ENCODE data around the gene SLC39A11. TPM values are rescaled to one million over a fixed set of nuclear protein-coding genes. Genes with fewer than 3 reads are reported as not detected.
"Not testable (repeated sequence)": the region's sequence is repeated elsewhere in the genome, so short reads cannot be mapped to it uniquely, and the experiment has no call there.

Gene SLC39A11
- polyA plus RNA-seq, 3 donors: 16.6 to 27.9 (median 26.6) TPM

- TF ChIP-seq, protein P1, sequence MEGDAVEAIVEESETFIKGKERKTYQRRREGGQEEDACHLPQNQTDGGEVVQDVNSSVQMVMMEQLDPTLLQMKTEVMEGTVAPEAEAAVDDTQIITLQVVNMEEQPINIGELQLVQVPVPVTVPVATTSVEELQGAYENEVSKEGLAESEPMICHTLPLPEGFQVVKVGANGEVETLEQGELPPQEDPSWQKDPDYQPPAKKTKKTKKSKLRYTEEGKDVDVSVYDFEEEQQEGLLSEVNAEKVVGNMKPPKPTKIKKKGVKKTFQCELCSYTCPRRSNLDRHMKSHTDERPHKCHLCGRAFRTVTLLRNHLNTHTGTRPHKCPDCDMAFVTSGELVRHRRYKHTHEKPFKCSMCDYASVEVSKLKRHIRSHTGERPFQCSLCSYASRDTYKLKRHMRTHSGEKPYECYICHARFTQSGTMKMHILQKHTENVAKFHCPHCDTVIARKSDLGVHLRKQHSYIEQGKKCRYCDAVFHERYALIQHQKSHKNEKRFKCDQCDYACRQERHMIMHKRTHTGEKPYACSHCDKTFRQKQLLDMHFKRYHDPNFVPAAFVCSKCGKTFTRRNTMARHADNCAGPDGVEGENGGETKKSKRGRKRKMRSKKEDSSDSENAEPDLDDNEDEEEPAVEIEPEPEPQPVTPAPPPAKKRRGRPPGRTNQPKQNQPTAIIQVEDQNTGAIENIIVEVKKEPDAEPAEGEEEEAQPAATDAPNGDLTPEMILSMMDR (IDR thresholded peaks at IDR 0.05): no peak
- Histone ChIP-seq H2AFZ (ENCODE audit: insufficient read depth, low read depth, low read length, poor library complexity, severe bottlenecking) (no peak overlapping the region), H3K4me3 (replicated peaks in 1 of 3; ENCODE audit: low read depth in 2 of 3, low read length in 3 of 3) (no peak overlapping the region), H3K4me1 (ENCODE audit: control insufficient read depth in 1 of 2, insufficient read depth in 2 of 2, low read length in 2 of 2) (peaks cover 0 to 3% of the 10 kb centered on the region in 2 donors), H3K36me3 (replicated peaks in 1 of 2; ENCODE audit: control insufficient read depth in 1 of 2, insufficient read depth in 2 of 2, low read length in 2 of 2) (peaks cover 5 to 10% of the 10 kb centered on the region in 2 donors), H3K9me3 (replicated peaks in 1 of 2; ENCODE audit: control insufficient read depth in 1 of 2, insufficient read depth in 1 of 2, low read length in 2 of 2) (no peaks in the 10 kb centered on the region), H3K79me2 (ENCODE audit: insufficient read depth, low read length) (peaks cover 12% of the 10 kb centered on the region), H3K4me2 (replicated peaks; ENCODE audit: extremely low read depth, low read length, poor library complexity, severe bottlenecking) (no peak overlapping the region), H3K9ac (ENCODE audit: insufficient read depth, low read length, poor library complexity, severe bottlenecking) (no peak overlapping the region), H3K27me3 (ENCODE audit: control insufficient read depth in 2 of 2, insufficient read depth in 2 of 2, low read length in 2 of 2) (no peaks in the 10 kb centered on the region), H3K27ac (ENCODE audit: low read depth in 1 of 2, low read length in 2 of 2) (no peak overlapping the region), H4K20me1 (ENCODE audit: insufficient read depth, low read length) (peaks cover 18% of the 10 kb centered on the region)
- peaks cover 13% of the 10 kb centered on the region for H3K4me1 Mint-ChIP-seq
- DNase-seq: no peak
- H3K36me3 Mint-ChIP-seq: peaks cover 19 to 22% of the 10 kb centered on the region in 2 donors
- H3K9me3 Mint-ChIP-seq: peaks cover 0 to 2% (median 0%) of the 10 kb centered on the region in 7 donors
- H3K27me3 Mint-ChIP-seq (ENCODE audit: low read depth in 3 of 3): peaks cover 0 to 2% (median 1%) of the 10 kb centered on the region in 3 donors
- intact Hi-C loops (cut with micrococcal nuclease): no loop called here
- no peak overlapping the region for H3K27ac Mint-ChIP-seq
- no peak overlapping the region for H3K4me3 Mint-ChIP-seq
- WGBS (ENCODE audit: insufficient coverage): 98% methylated on average over 4 of the region's 4 CpGs
These were observed 95.7 kb downstream of the SLC39A11 start for GRCh38 chr17:72996791-72997190.

- Histone ChIP-seq H3K27ac (ENCODE audit: low read depth in 1 of 2, low read length in 2 of 2) (no peak overlapping the region), H3K4me3 (replicated peaks in 1 of 3; ENCODE audit: low read depth in 2 of 3, low read length in 3 of 3) (no peak overlapping the region), H4K20me1 (ENCODE audit: insufficient read depth, low read length) (peaks cover 14% of the 10 kb centered on the region), H3K27me3 (ENCODE audit: control insufficient read depth in 2 of 2, insufficient read depth in 2 of 2, low read length in 2 of 2) (no peaks in the 10 kb centered on the region), H2AFZ (ENCODE audit: insufficient read depth, low read depth, low read length, poor library complexity, severe bottlenecking) (no peak overlapping the region), H3K4me1 (ENCODE audit: control insufficient read depth in 1 of 2, insufficient read depth in 2 of 2, low read length in 2 of 2) (no peaks in the 10 kb centered on the region), H3K9ac (ENCODE audit: insufficient read depth, low read length, poor library complexity, severe bottlenecking) (no peak overlapping the region), H3K9me3 (replicated peaks in 1 of 2; ENCODE audit: control insufficient read depth in 1 of 2, insufficient read depth in 1 of 2, low read length in 2 of 2) (no peaks in the 10 kb centered on the region), H3K36me3 (replicated peaks in 1 of 2; ENCODE audit: control insufficient read depth in 1 of 2, insufficient read depth in 2 of 2, low read length in 2 of 2) (peaks cover 5 to 10% of the 10 kb centered on the region in 2 donors), H3K79me2 (ENCODE audit: insufficient read depth, low read length) (peaks cover 4% of the 10 kb centered on the region), H3K4me2 (replicated peaks; ENCODE audit: extremely low read depth, low read length, poor library complexity, severe bottlenecking) (no peak overlapping the region)
- Mint-ChIP-seq H3K9me3 (peaks cover 0 to 2% (median 0%) of the 10 kb centered on the region in 7 donors), H3K27me3 (ENCODE audit: low read depth in 3 of 3) (peaks cover 0 to 2% (median 0%) of the 10 kb centered on the region in 3 donors), H3K27ac (peak overlapping the region in 2 of 7 donors; percentile 53 to 75), H3K36me3 (peaks cover 19 to 26% of the 10 kb centered on the region in 2 donors), H3K4me1 (peaks cover 5% of the 10 kb centered on the region), H3K4me3 (no peak overlapping the region)
- DNase-seq: no peak
- intact Hi-C loops (cut with micrococcal nuclease): no loop called here
- whole genome bisulfite sequencing (ENCODE audit: insufficient coverage): 100% methylated on average over 1 of the region's 1 CpG
- TF ChIP-seq, protein P1 (IDR thresholded peaks at IDR 0.05): no peak
These were observed 97.4 kb downstream of the SLC39A11 start for GRCh38 chr17:72995008-72995656.

DNA sequence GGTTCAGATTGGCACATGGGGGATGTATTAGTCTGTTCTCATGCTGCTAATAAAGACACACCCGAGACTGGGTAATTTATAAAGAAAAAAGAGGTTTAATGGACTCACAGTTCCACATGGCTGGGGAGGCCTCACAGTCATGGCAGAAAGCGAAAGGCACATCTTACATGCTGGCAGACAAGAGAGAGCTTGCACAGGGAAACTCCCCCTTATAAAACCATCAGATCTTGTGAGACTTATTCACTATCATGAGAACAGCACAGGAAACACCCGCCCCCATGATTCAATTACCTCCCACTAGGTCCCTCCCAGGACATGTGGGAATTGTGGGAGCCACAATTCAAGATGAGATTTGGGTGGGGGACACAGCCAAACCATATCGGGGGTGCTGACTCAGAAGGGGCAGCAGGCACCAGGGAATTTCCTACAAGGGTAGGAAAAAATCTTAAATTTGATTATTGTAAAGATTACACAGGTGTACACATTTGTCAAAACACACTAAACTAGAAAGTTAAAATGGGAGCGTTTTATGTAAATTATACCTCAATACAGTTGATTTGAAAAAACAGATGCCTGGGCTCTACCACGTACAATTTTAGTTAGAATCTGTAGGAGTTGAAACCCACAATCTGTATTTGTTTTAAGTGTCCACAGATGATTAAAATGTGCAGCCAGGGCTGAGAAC, 99.6 kb downstream of the SLC39A11 start:
- H3K4me3 Mint-ChIP-seq; H3K27me3 Mint-ChIP-seq (ENCODE audit: low read depth in 3 of 3); DNase-seq; H2AFZ ChIP-seq (ENCODE audit: insufficient read depth, low read depth, low read length, poor library complexity, severe bottlenecking); H3K9ac ChIP-seq (ENCODE audit: insufficient read depth, low read length, poor library complexity, severe bottlenecking); H3K9me3 ChIP-seq (replicated peaks in 1 of 2; ENCODE audit: control insufficient read depth in 1 of 2, insufficient read depth in 1 of 2, low read length in 2 of 2); H3K4me1 Mint-ChIP-seq; H3K4me1 ChIP-seq (ENCODE audit: control insufficient read depth in 1 of 2, insufficient read depth in 2 of 2, low read length in 2 of 2); H3K27me3 ChIP-seq (ENCODE audit: control insufficient read depth in 2 of 2, insufficient read depth in 2 of 2, low read length in 2 of 2); H3K27ac ChIP-seq (ENCODE audit: low read depth in 1 of 2, low read length in 2 of 2); H3K79me2 ChIP-seq (ENCODE audit: insufficient read depth, low read length); H3K9me3 Mint-ChIP-seq; intact Hi-C loops (cut with micrococcal nuclease); H4K20me1 ChIP-seq (ENCODE audit: insufficient read depth, low read length); H3K4me3 ChIP-seq (replicated peaks in 1 of 3; ENCODE audit: low read depth in 2 of 3, low read length in 3 of 3); H3K4me2 ChIP-seq (replicated peaks; ENCODE audit: extremely low read depth, low read length, poor library complexity, severe bottlenecking); H3K36me3 ChIP-seq (replicated peaks in 1 of 2; ENCODE audit: control insufficient read depth in 1 of 2, insufficient read depth in 2 of 2, low read length in 2 of 2): not testable (repeated sequence)
- WGBS (ENCODE audit: insufficient coverage): 100% methylated on average over 2 of the region's 6 CpGs
- H3K36me3 Mint-ChIP-seq: peaks cover 18 to 23% of the 10 kb centered on the region in 2 donors
- H3K27ac Mint-ChIP-seq: peak overlapping the region in 2 of 7 donors; percentile 26 to 64
